Hematopoietic multipotent progenitor cell treated with erythropoietin and hydrocortisone succinate and interleukin-3 and kit ligand, for 15 days (in vitro differentiated cells): ENCODE results near the gene PRKCB.

Source experiments
- DNase-seq: peaks from one replicate; pipeline ENCODE4 v3.0.0-alpha.2; 2015; ENCODE audit warnings: low spot score

PRKCB gene

GRCh38 chr16:23968176-23968575, 132.4 kb downstream of the PRKCB start:
- DNase-seq = no peak

- no peak for DNase-seq
Measured at GRCh38 chr16:23969468-23970297, 133.9 kb downstream of the PRKCB start.

GRCh38 chr16:23974223-23974622, 138.4 kb downstream of the PRKCB start:
- DNase-seq = no peak

GRCh38 chr16:23975293-23975692, 139.5 kb downstream of the PRKCB start:
- no peak for DNase-seq

GRCh38 chr16:23976091-23976490, 140.3 kb downstream of the PRKCB start:
- no peak for DNase-seq

- no peak for DNase-seq
Measured at GRCh38 chr16:23976524-23976923, 140.7 kb downstream of the PRKCB start.

- no peak for DNase-seq
Measured at GRCh38 chr16:23979441-23979840, 143.7 kb downstream of the PRKCB start.

GRCh38 chr16:23979982-23980381, 144.2 kb downstream of the PRKCB start:
- DNase-seq = no peak

- DNase-seq = no peak
Measured at GRCh38 chr16:23981429-23982399, 145.9 kb downstream of the PRKCB start.

- no peak for DNase-seq
Measured at GRCh38 chr16:23986455-23986854, 150.7 kb downstream of the PRKCB start.

- DNase-seq = no peak
Measured at GRCh38 chr16:23987443-23987842, 151.7 kb downstream of the PRKCB start.

GRCh38 chr16:23990507-23990906, 154.7 kb downstream of the PRKCB start:
- no peak for DNase-seq

GRCh38 chr16:23991066-23991465, 155.3 kb downstream of the PRKCB start:
- no peak for DNase-seq

- no peak for DNase-seq
Measured at GRCh38 chr16:23994615-23995014, 158.8 kb downstream of the PRKCB start.

- DNase-seq = no peak
Measured at GRCh38 chr16:23996258-23996955, 160.6 kb downstream of the PRKCB start.

- no peak for DNase-seq
Measured at GRCh38 chr16:23998771-23999170, 163.0 kb downstream of the PRKCB start.

GRCh38 chr16:23999663-24000062, 163.9 kb downstream of the PRKCB start:
- no peak for DNase-seq

- no peak for DNase-seq
Measured at GRCh38 chr16:24001710-24002109, 165.9 kb downstream of the PRKCB start.

GRCh38 chr16:24002619-24003018, 166.8 kb downstream of the PRKCB start:
- no peak for DNase-seq

GRCh38 chr16:24005577-24005976, 169.8 kb downstream of the PRKCB start:
- DNase-seq = no peak

- no peak for DNase-seq
Measured at GRCh38 chr16:24007391-24007790, 171.6 kb downstream of the PRKCB start.

- DNase-seq = no peak
Measured at GRCh38 chr16:24007934-24008333, 172.2 kb downstream of the PRKCB start.
